Non-pigmented ciliary epithelial cell (primary cell): ENCODE measurements around the gene SUCLG2.

ENCODE experiments used
- DNase-seq: peaks from one replicate; pipeline ENCODE4 v3.0.0-alpha.2; 2010; ENCODE audit warnings: low read depth

The SUCLG2 gene, protein sequence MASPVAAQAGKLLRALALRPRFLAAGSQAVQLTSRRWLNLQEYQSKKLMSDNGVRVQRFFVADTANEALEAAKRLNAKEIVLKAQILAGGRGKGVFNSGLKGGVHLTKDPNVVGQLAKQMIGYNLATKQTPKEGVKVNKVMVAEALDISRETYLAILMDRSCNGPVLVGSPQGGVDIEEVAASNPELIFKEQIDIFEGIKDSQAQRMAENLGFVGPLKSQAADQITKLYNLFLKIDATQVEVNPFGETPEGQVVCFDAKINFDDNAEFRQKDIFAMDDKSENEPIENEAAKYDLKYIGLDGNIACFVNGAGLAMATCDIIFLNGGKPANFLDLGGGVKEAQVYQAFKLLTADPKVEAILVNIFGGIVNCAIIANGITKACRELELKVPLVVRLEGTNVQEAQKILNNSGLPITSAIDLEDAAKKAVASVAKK

GRCh38 chr3:67654099-67654843 is at the start of gene SUCLG2:
TSS of gene SUCLG2 (minus strand) at chr3:67654612. CDS start at chr3:67654586, 26 bp downstream.
- DNase-seq, result no peak

DNA sequence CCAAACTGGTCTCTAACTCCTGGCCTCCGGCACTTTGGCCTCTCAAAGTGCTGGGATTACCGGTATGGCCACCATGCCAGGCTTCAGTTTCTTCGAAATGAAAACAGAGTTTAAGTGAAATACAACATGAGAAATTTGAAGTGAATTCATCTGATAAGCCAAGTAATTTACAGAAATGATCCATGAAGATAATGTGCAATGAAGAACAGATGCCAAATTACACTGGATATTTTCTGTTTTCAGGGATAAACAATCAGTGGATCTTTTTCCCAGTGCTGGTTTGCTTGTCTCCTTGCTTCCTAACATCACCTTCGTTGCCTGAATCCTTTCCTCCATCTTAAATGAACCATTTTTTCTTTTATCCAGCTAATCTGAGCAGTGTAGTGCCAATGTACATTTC is 46.2 kb upstream of the SUCLG2 start:
- no peak for DNase-seq

- no peak for DNase-seq
Measured at GRCh38 chr3:67699882-67700281, 45.5 kb upstream of the SUCLG2 start.

DNA sequence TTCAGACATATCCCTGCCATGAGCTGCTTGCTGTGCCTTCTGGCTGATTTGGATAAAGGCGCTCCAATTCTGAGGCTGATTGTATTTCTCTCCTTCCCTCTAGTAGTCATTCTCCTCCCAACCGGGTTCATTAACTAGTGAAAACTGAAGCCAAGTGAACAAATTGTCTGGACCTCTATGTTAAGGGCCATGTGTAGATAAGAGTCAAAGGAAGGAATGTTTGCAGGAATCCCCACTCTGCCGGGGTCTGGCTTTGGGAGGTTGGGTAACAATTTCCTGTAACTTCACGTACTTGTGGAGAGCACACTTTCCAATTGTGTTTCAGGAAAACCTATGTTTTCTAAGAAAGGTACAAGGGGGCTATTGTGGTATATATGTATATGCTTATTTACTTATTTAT is 38.2 kb upstream of the SUCLG2 start:
- DNase-seq, result no peak

DNA sequence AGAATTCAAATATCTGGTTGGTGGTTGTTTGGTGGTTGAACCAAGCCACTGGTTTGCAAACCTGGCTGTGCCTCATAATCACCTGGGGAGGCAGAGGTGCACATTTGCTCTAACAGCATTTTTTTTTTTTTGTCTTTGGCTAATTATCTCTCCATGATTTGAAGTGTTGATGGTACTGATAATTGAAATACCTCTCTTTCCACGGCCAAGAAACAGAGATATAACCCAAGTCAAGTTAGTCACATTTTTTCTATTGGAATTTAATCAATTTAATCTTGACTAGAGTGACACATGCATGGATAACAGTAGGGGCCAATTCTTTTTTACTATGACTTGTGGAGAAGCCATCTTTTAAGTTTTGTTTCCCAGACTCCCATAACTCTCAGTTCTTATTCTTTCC is 37.5 kb upstream of the SUCLG2 start:
- DNase-seq, result no peak

DNA sequence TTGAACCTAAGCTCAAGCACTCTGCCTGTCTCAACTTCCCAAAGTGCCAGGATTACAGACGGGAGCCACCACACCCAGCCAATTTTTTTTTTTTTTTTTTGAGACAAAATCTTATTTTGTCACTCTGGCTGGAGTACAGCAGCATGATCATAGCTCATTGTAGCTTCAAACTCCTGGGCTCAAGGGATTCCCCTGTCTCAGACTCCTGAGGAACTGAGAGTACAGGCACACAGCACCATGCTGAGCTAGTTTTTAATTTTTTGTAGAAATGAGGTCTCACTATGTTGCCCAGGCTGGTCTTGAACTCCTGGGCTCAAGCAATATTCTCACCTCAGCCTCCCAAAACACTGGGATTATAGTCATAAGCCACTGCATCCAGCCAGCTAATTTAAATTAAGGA is 36.8 kb upstream of the SUCLG2 start:
- no peak for DNase-seq

- no peak for DNase-seq
Measured at GRCh38 chr3:67689806-67690205, 35.4 kb upstream of the SUCLG2 start.

- no peak for DNase-seq
Measured at GRCh38 chr3:67688231-67688630, 33.8 kb upstream of the SUCLG2 start.

- DNase-seq, result no peak
Measured at GRCh38 chr3:67686069-67686468, 31.7 kb upstream of the SUCLG2 start.

GRCh38 chr3:67685499-67685898 is 31.1 kb upstream of the SUCLG2 start:
- no peak for DNase-seq

- DNase-seq, result no peak
Measured at GRCh38 chr3:67684211-67684610, 29.8 kb upstream of the SUCLG2 start.

DNA sequence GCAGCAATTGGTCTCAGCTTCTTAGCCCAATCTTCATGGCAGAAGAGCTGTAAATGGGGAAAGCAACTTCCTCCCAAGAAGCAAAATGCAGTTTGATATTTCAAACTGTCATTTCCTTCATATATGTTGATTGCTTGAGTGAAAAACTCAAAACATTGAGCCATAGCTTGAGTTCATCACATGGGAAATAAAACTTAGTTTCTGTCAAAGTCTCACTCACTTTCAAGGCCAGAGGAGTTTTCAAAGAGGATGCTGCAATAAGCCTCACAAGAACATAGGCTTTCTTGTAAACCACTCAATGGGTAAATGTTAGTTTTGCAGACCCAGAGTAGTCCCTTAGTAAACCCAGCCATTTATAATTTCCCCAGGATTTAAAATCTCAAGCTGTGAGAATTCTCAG is 29.1 kb upstream of the SUCLG2 start:
- no peak for DNase-seq

- no peak for DNase-seq
Measured at GRCh38 chr3:67678665-67679064, 24.3 kb upstream of the SUCLG2 start.

- DNase-seq, result no peak
Measured at GRCh38 chr3:67674055-67674454, 19.6 kb upstream of the SUCLG2 start.

GRCh38 chr3:67662733-67663132 is 8.3 kb upstream of the SUCLG2 start:
- DNase-seq, result no peak

DNA sequence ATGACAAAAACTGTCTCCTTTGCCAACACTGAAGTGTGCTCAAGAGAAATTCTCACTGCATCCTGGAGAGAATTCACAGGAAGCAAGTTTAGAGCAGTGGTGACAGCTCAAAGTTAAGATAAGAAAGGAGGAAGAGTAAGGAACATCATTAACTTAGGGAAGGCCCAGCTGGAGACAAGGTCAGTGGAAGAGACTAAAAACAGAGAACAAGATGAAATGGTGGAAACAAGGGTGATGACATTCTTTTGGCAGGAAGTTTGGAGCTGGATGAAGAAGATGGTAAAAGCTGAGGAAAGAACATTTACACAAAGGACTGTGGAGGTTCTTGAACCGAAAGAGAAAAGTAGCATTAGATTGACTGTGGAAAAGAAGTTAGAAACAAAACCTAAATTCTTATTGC is 6.7 kb upstream of the SUCLG2 start:
- no peak for DNase-seq

DNA sequence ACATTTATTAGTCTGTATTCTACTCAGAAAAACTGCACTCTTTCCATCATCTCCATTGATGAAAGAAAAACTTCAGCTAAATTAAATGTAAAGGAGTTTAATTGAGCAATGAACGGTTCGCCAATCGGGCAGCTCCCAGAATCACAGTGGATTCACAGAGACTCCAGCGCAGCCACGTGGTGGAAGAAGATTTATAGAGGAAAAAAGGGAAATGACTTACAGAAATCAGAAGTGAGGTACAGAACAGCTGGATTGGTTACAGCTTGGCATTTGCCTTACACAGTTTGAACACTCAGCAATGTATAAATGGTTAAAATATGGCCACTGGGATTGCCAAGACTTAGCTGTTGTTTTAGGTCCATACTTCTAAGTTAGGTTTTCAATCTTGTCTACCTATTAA is 2.8 kb upstream of the SUCLG2 start:
- DNase-seq, result no peak

DNA sequence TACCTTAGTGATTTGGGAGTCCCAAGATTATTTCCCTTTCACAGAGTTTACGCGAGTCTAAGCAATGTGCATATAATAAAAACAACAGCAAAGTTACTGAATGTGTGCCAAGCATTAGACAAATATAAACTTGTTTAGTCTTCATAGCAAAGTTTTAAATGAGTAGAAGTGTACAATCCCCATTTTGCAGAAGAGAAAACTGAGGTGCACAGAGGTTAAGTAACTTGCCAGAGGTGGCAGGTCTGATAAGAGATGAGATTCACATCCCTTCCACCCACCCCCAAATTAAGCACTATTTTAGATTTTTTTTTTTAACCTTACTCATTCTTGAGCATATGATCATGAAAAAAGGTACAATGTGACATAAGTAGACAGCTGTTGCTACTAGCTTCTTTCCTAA is 2.2 kb upstream of the SUCLG2 start:
- no peak for DNase-seq

DNA sequence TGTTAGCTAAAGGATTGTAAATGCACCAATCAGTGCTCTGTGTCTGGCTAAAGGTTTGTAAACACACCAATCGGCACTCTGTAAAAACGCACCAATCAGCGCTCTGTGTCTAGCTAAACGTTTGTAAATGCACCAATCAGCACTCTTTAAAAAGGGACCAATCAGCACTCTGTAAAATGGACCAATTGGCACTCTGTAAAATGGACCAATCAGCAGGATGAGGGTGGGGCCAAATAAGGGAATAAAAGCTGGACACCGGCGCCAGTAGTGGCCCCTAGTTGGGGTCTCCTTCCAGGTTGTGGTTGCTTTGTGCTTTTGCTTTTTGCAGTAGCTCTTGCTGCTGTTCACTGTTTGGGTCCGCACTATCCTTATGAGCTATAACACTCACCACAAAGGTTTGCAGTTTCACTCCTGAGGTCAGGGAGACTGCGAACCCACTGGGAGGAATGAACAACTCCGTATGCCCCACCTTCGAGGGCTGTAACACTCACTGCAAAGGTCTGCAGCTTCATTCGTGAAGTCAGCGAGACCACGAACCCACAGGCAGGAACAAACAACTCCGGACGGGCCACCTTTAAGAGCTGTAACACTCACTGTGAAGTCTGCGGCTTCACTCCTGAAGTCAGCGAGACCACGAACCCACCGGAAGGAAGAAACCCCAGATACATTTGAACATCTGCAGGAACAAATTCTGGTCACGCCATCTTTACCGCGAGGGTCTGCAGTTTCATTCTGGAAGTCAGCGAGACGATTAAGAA is 1.1 kb upstream of the SUCLG2 start:
- DNase-seq, result no peak

DNA sequence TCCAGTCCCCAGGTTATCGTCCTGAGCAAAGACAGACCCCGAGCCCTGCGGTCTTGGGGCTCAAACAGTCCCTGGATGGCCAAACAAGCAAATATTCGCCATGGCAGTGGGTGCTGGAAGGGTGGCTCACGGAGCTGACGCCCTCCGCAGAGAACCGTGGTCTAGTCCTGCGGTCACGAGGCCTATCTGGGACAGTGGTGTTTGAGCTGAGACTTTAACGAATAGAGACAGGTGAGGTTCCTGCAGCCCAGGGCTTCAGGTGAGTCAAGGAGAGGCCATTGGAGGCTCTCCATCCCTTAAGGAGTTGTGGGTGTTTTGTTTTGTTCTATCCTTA is 399 bp upstream of the SUCLG2 start:
- DNase-seq, result no peak

GRCh38 chr3:67653425-67654098 is 850 bp downstream of the SUCLG2 start:
- DNase-seq, result no peak

DNA sequence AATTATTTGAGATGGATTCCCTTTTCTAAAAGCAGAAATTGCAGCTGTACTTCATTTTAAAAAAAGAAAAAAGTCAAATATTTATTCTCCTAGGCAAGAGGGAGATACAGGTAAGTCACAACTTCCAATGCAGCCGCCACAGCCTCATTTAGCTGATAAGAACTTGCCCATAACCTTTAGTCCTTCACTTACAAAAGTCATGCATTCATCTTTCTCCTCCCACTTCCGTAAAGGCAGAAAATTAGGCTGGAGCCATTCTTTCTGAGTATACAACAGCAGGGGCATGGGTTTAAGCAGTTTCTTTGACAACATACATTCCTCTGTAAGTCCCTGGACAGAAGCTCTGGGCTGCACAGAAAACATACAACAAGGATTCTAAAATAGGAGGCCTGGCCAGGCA is 4.3 kb downstream of the SUCLG2 start:
- DNase-seq, result no peak
